Astrocyte (in vitro differentiated cells and primary cell): ENCODE results near the gene SLC9A9.

Source experiments
- EZH2 ChIP-seq: IDR thresholded peaks from 2 replicates; pipeline ENCODE4 v1.6.1; 2012; ENCODE audit warnings: mild to moderate bottlenecking, low read length, inconsistent platforms; ENCODE audit not compliant: insufficient read depth
- TF ChIP-seq, protein P1 (sequence below): IDR thresholded peaks from 2 replicates; pipeline ENCODE4 v1.5.1; 2011; ENCODE audit warnings: low read depth, mild to moderate bottlenecking, inconsistent platforms, low read length, moderate library complexity; ENCODE audit not compliant: insufficient read depth

GRCh38 chr3:143286392-143287010 lies 561.8 kb downstream of the SLC9A9 start:
- TF ChIP-seq, protein P1, sequence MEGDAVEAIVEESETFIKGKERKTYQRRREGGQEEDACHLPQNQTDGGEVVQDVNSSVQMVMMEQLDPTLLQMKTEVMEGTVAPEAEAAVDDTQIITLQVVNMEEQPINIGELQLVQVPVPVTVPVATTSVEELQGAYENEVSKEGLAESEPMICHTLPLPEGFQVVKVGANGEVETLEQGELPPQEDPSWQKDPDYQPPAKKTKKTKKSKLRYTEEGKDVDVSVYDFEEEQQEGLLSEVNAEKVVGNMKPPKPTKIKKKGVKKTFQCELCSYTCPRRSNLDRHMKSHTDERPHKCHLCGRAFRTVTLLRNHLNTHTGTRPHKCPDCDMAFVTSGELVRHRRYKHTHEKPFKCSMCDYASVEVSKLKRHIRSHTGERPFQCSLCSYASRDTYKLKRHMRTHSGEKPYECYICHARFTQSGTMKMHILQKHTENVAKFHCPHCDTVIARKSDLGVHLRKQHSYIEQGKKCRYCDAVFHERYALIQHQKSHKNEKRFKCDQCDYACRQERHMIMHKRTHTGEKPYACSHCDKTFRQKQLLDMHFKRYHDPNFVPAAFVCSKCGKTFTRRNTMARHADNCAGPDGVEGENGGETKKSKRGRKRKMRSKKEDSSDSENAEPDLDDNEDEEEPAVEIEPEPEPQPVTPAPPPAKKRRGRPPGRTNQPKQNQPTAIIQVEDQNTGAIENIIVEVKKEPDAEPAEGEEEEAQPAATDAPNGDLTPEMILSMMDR: no peak
- no peak for TF ChIP-seq EZH2
